ENCODE measurements around the gene AKT3.

AKT3 gene

DNA sequence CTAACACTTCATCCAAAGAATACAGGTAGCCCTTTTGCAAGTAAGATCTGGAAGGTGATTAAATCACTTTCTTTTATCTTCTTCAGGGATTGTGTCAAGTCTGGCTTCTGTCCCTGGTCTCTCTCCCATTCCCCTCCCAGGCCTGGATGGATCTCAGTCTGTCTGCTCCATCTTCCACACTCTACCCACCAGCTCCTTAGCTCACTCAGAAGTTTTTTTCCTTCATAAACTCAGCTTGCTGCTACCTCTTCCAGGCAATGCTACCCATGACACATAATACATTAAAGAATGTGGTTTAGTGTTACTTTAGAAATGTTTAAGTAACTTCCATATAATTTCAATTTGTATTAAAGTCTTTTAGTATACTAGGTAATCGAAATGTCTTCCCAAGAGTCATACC, 133.1 kb downstream of the AKT3 start:
- Histone ChIP-seq H3K9me2 (replicated peaks; ENCODE audit: insufficient read depth, low read length) (no peaks in the 10 kb centered on the region), H4K20me1 (ENCODE audit: insufficient read depth, low read length) (no peaks in the 10 kb centered on the region), H3K9me3 (replicated peaks; ENCODE audit: insufficient read depth, low read length) (no peaks in the 10 kb centered on the region), H3K27me3 (replicated peaks; ENCODE audit: insufficient read depth, low read length) (no peaks in the 10 kb centered on the region), H3K36me3 (replicated peaks; ENCODE audit: insufficient read depth, low read length) (no peaks in the 10 kb centered on the region), H3K4me1 (ENCODE audit: low read length) (no peaks in the 10 kb centered on the region), H2AFZ (ENCODE audit: low read length) (no peak overlapping the region), H3K27ac (ENCODE audit: low read length) (no peak overlapping the region), H3K4me2 (ENCODE audit: low read depth, low read length) (no peak overlapping the region), H3K79me2 (ENCODE audit: low read length) (no peaks in the 10 kb centered on the region), H3K9ac (ENCODE audit: low read length) (no peak overlapping the region), H3K4me3 (ENCODE audit: low read length) (no peak overlapping the region), H3F3A (ENCODE audit: insufficient read depth, low read length) (no peaks in the 10 kb centered on the region)
- no peak for DNase-seq
- TF ChIP-seq EZH2 (optimal IDR thresholded peaks at IDR 0.05; ENCODE audit: low read depth, low read length) (no peak), EZH2phosphoT487 (IDR thresholded peaks at IDR 0.05; ENCODE audit: low read length) (no peak)
- TF ChIP-seq, protein P1, sequence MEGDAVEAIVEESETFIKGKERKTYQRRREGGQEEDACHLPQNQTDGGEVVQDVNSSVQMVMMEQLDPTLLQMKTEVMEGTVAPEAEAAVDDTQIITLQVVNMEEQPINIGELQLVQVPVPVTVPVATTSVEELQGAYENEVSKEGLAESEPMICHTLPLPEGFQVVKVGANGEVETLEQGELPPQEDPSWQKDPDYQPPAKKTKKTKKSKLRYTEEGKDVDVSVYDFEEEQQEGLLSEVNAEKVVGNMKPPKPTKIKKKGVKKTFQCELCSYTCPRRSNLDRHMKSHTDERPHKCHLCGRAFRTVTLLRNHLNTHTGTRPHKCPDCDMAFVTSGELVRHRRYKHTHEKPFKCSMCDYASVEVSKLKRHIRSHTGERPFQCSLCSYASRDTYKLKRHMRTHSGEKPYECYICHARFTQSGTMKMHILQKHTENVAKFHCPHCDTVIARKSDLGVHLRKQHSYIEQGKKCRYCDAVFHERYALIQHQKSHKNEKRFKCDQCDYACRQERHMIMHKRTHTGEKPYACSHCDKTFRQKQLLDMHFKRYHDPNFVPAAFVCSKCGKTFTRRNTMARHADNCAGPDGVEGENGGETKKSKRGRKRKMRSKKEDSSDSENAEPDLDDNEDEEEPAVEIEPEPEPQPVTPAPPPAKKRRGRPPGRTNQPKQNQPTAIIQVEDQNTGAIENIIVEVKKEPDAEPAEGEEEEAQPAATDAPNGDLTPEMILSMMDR (IDR thresholded peaks at IDR 0.05; ENCODE audit: low read length) = no peak

DNA sequence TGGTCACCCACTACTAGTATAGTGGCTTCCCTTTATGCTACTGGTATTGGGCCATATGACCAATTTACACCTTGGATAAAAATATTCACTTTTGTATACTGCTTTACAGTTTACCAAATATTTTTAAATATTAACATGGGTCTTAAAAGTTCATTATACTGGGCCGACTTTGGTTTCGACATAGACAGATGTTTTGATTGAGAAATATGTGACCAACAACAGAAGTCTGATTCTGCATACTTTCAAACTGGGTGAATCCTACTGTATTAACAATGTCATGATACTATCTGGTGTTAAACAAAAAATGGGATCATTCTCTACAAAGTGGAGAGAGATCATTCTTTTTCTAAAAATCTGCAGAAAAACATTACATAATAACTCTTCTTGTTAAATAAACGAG, 134.8 kb downstream of the AKT3 start:
- Histone ChIP-seq H3K4me1 (ENCODE audit: low read length) (no peaks in the 10 kb centered on the region), H3K9me3 (replicated peaks; ENCODE audit: insufficient read depth, low read length) (no peaks in the 10 kb centered on the region), H4K20me1 (ENCODE audit: insufficient read depth, low read length) (no peaks in the 10 kb centered on the region), H3K36me3 (replicated peaks; ENCODE audit: insufficient read depth, low read length) (no peaks in the 10 kb centered on the region), H3K9me2 (replicated peaks; ENCODE audit: insufficient read depth, low read length) (no peaks in the 10 kb centered on the region), H3K9ac (ENCODE audit: low read length) (no peak overlapping the region), H3K79me2 (ENCODE audit: low read length) (no peaks in the 10 kb centered on the region), H3K27ac (ENCODE audit: low read length) (no peak overlapping the region), H2AFZ (ENCODE audit: low read length) (no peak overlapping the region), H3F3A (ENCODE audit: insufficient read depth, low read length) (no peaks in the 10 kb centered on the region), H3K4me2 (ENCODE audit: low read depth, low read length) (no peak overlapping the region), H3K27me3 (replicated peaks; ENCODE audit: insufficient read depth, low read length) (no peaks in the 10 kb centered on the region), H3K4me3 (ENCODE audit: low read length) (no peak overlapping the region)
- TF ChIP-seq EZH2 (optimal IDR thresholded peaks at IDR 0.05; ENCODE audit: low read depth, low read length) (no peak), EZH2phosphoT487 (IDR thresholded peaks at IDR 0.05; ENCODE audit: low read length) (no peak)
- TF ChIP-seq, protein P1 (IDR thresholded peaks at IDR 0.05; ENCODE audit: low read length) = no peak
- no peak for DNase-seq

DNA sequence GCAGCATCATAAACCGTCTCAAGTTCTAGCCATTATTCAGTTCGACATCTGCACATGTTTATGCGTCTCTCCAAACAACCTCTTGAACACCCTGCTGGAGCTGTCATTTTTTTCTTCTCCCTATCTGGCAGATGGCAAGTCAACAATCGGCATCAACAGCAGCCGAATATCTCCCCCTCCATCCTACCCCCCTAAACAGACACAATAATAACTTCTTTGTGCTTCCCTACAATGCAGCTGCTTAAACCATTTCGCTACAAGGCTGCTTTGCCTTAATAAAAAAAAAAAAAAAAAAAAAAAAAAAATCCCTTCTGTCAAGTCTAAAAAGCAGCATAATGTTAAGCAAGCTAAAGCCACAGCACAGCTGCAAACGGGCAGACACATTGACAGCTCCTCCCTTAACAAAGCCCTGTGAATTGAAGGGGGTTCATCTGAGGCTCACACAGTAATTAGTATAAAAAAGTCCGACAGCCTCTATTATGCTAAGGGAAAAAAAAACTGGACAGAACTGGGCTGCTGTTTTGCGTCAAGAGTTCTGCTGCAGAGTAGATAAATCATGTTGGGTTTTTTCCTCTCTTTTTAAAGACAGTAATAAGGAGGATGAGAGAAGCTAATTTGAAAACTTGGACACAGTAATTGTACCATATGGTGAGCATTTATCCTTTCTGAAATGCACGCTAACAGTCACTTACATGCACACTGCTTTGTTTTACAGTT, 136.4 kb downstream of the AKT3 start:
- no peak for DNase-seq
- no peaks in the 10 kb centered on the region; the same call in 1 of the 2 replicates for H3F3A ChIP-seq (ENCODE audit: insufficient read depth, low read length)
- no peaks in the 10 kb centered on the region for H3K4me1 ChIP-seq (ENCODE audit: low read length)
- no peaks in the 10 kb centered on the region for H3K9me3 ChIP-seq (replicated peaks; ENCODE audit: insufficient read depth, low read length)
- H3K9ac ChIP-seq (ENCODE audit: low read length) = no peak overlapping the region
- H3K9me2 ChIP-seq (replicated peaks; ENCODE audit: insufficient read depth, low read length) = no peaks in the 10 kb centered on the region
- no peak overlapping the region for H3K4me2 ChIP-seq (ENCODE audit: low read depth, low read length)
- no peaks in the 10 kb centered on the region for H3K79me2 ChIP-seq (ENCODE audit: low read length)
- TF ChIP-seq EZH2 (optimal IDR thresholded peaks at IDR 0.05; ENCODE audit: low read depth, low read length) (no peak), EZH2phosphoT487 (IDR thresholded peaks at IDR 0.05; ENCODE audit: low read length) (no peak)
- TF ChIP-seq, protein P1 (IDR thresholded peaks at IDR 0.05; ENCODE audit: low read length) = no peak
- H3K27me3 ChIP-seq (replicated peaks; ENCODE audit: insufficient read depth, low read length) = no peaks in the 10 kb centered on the region
- no peak overlapping the region for H2AFZ ChIP-seq (ENCODE audit: low read length)
- no peaks in the 10 kb centered on the region for H4K20me1 ChIP-seq (ENCODE audit: insufficient read depth, low read length)
- H3K27ac ChIP-seq (ENCODE audit: low read length) = no peak overlapping the region
- H3K4me3 ChIP-seq (ENCODE audit: low read length) = no peak overlapping the region
- H3K36me3 ChIP-seq (replicated peaks; ENCODE audit: insufficient read depth, low read length) = no peaks in the 10 kb centered on the region

Measured in MM.1S (cell line).